IPS-NIHi7 (cell line): ENCODE measurements around the gene CD209.
A peak's percentile ranks its signal among the peaks of the same experiment; 100 is the strongest.
"Not testable (repeated sequence)": the region's sequence is repeated elsewhere in the genome, so short reads cannot be mapped to it uniquely, and the experiment has no call there.

Experiments used
- DNase-seq: peaks from one replicate; pipeline ENCODE4 v3.0.0; 2012; ENCODE audit warnings: mixed read lengths; ENCODE audit errors: extremely low spot score

The CD209 gene

GRCh38 chr19:7767487-7767886, 20.2 kb upstream of the CD209 start:
- no peak for DNase-seq

- no peak for DNase-seq
These were observed 19.2 kb upstream of the CD209 start for GRCh38 chr19:7766535-7766934.

GRCh38 chr19:7765043-7765442, 17.7 kb upstream of the CD209 start:
- DNase-seq, result not testable (repeated sequence)

- not testable (repeated sequence) for DNase-seq
These were observed 16.8 kb upstream of the CD209 start for GRCh38 chr19:7764157-7764556.

GRCh38 chr19:7763696-7764095, 16.4 kb upstream of the CD209 start:
- DNase-seq, result no peak

- DNase-seq, result no peak
These were observed 15.5 kb upstream of the CD209 start, which contains the start of gene CLEC4M for GRCh38 chr19:7762719-7763293. Gene CLEC4M (plus strand): TSS chr19:7763243. CDS start chr19:7763267, 24 bp downstream.

- no peak for DNase-seq
These were observed 11.8 kb upstream of the CD209 start for GRCh38 chr19:7759156-7759555.

- DNase-seq, result no peak
These were observed 10.0 kb upstream of the CD209 start for GRCh38 chr19:7757358-7757757.

- no peak for DNase-seq
These were observed 8.9 kb upstream of the CD209 start for GRCh38 chr19:7756258-7756657.

- DNase-seq, result no peak
These were observed 3.9 kb upstream of the CD209 start for GRCh38 chr19:7751157-7751783.

GRCh38 chr19:7748756-7749155, 1.4 kb upstream of the CD209 start:
- peak; percentile 80 for DNase-seq

GRCh38 chr19:7748171-7748570, 837 bp upstream of the CD209 start:
- no peak for DNase-seq

- DNase-seq, result not testable (repeated sequence)
These were observed 1.0 kb downstream of the CD209 start for GRCh38 chr19:7746306-7746705.

GRCh38 chr19:7744871-7745650, 2.3 kb downstream of the CD209 start:
- no peak for DNase-seq

- DNase-seq, result no peak
These were observed 3.0 kb downstream of the CD209 start for GRCh38 chr19:7744199-7744786.

GRCh38 chr19:7743425-7743841, 3.9 kb downstream of the CD209 start:
- DNase-seq, result no peak

GRCh38 chr19:7742991-7743390, 4.3 kb downstream of the CD209 start:
- no peak for DNase-seq

GRCh38 chr19:7742575-7742974, 4.8 kb downstream of the CD209 start:
- no peak for DNase-seq

- no peak for DNase-seq
These were observed 6.7 kb downstream of the CD209 start for GRCh38 chr19:7740682-7741054.

GRCh38 chr19:7739801-7740681, 7.3 kb downstream of the CD209 start:
- DNase-seq, result no peak

- DNase-seq, result no peak
These were observed 8.1 kb downstream of the CD209 start for GRCh38 chr19:7739211-7739755.
